HepG2 (cell line): ENCODE results near the gene EVI2B. TPM values are rescaled to one million over a fixed set of nuclear protein-coding genes. Genes with fewer than 3 reads are reported as not detected.

Source experiments
- ATAC-seq: fragments of 200-7000 bp; cut with Tn5 transposase; 3 replicates; pipeline ENCODE4 v1.9.1; 2020; ENCODE audit warnings: mild to moderate bottlenecking, moderate library complexity
- BruUV-seq: library from RNA; stranded (reverse); fragments of 400-500 nt; replicated peaks from 2 replicates; lab custom pipeline; 2021; lab: Mats Ljungman, UMichigan
- CTCF ChIA-PET: fragments of 300-600 bp; formaldehyde crosslinking; extraction: SDS; loops from one replicate; lab custom pipeline; 2021; ENCODE audit warnings: low total read pairs, inconsistent platforms, low intra/inter-chr PET ratio; lab: Yijun Ruan, JAX
- POLR2A ChIA-PET: fragments of 350-600 bp; sonication (Branson Sonifier 250); formaldehyde crosslinking; loops from one replicate; lab custom pipeline; 2020; ENCODE audit warnings: antibody characterized with exemption, inconsistent platforms; lab: Yijun Ruan, JAX
- DNase-seq: peaks from one replicate; pipeline ENCODE4 v3.0.0-alpha.2; 2015; ENCODE audit warnings: low spot score
- FAIRE-seq: peaks from 3 replicates; lab custom pipeline; 2011; peaks lifted over from hg19 to GRCh38; lab: Jason Lieb, UNC
- H2AFZ ChIP-seq: one replicate; pipeline ENCODE4 v1.6.1; 2011; ENCODE audit warnings: low read length, inconsistent platforms
- H3K27ac ChIP-seq: fragments of 300-600 bp; 3 replicates; pipeline ENCODE4 v1.8.0; 2011; ENCODE audit warnings: mixed run types, mild to moderate bottlenecking, mixed read lengths, low read length, inconsistent platforms; ENCODE audit not compliant: insufficient read depth; ENCODE audit errors: extremely low read length
- H3K27me3 ChIP-seq, 2 experiments: fragments of 200-600 bp in 1 of 2; 2 replicates in 1 of 2; 3 replicates in 1 of 2; pipeline versions ENCODE4 v1.6.0 to v1.8.0; 2011; ENCODE audit warnings: low read length in 2 of 2, mild to moderate bottlenecking in 2 of 2, moderate library complexity in 2 of 2, inconsistent platforms in 1 of 2; ENCODE audit not compliant: insufficient read depth in 2 of 2, control insufficient read depth in 1 of 2
- H3K36me3 ChIP-seq, 2 experiments: fragments of 200-600 bp in 1 of 2; replicated peaks in 1 of 2; 2 replicates in 1 of 2; 3 replicates in 1 of 2; pipeline versions ENCODE4 v1.5.1 to v1.8.0; 2011; ENCODE audit warnings: low read length in 2 of 2, inconsistent platforms in 1 of 2; ENCODE audit not compliant: insufficient read depth in 2 of 2, control insufficient read depth in 1 of 2
- H3K4me1 ChIP-seq: 2 replicates; pipeline ENCODE4 v1.5.1; 2012; ENCODE audit warnings: low read length, inconsistent platforms; ENCODE audit not compliant: insufficient read depth
- H3K4me2 ChIP-seq: 2 replicates; pipeline ENCODE4 v1.6.0; 2011; ENCODE audit warnings: low read depth, low read length, inconsistent platforms
- H3K4me3 ChIP-seq, 3 experiments: fragments of 200-600 bp in 1 of 3; sonication (generic), shearing (Covaris generic) in 1 of 3; replicated peaks in 1 of 3; 2 replicates each; pipeline ENCODE4 v1.5.1; 2011 to 2016; ENCODE audit warnings: low read length in 3 of 3, inconsistent platforms in 2 of 3, low read depth in 2 of 3, mild to moderate bottlenecking in 2 of 3, control low read depth in 1 of 3, mixed read lengths in 1 of 3; ENCODE audit not compliant: insufficient read depth in 1 of 3
- H3K79me2 ChIP-seq: one replicate; pipeline ENCODE4 v1.6.1; 2011; ENCODE audit warnings: low read length, inconsistent platforms; ENCODE audit not compliant: insufficient read depth
- H3K9ac ChIP-seq: 2 replicates; pipeline ENCODE4 v1.6.0; 2011; ENCODE audit warnings: mild to moderate bottlenecking, low read depth, low read length, inconsistent platforms; ENCODE audit not compliant: insufficient read depth
- H3K9me3 ChIP-seq: 2 replicates; pipeline ENCODE4 v1.5.1; 2012; ENCODE audit warnings: mild to moderate bottlenecking, low read length
- H4K20me1 ChIP-seq: 2 replicates; pipeline ENCODE4 v1.6.0; 2011; ENCODE audit warnings: inconsistent platforms, mild to moderate bottlenecking, low read length, moderate library complexity; ENCODE audit not compliant: insufficient read depth
- ADNP ChIP-seq: sonication (generic); formaldehyde crosslinking; IDR thresholded peaks from 2 replicates; pipeline ENCODE4 v1.4.0; 2020; ENCODE audit warnings: missing genetic modification reagents
- GLI4 ChIP-seq: sonication (generic); formaldehyde crosslinking; IDR thresholded peaks from 2 replicates; pipeline ENCODE4 v1.5.1; 2020; ENCODE audit warnings: missing genetic modification reagents, mild to moderate bottlenecking, moderate library complexity, borderline replicate concordance
- HNRNPUL1 ChIP-seq: fragments of 200-400 bp; formaldehyde crosslinking; IDR thresholded peaks from 2 replicates; pipeline ENCODE4 v1.6.1; 2017; ENCODE audit warnings: low read depth, mild to moderate bottlenecking, low read length, moderate library complexity
- MED8 ChIP-seq: sonication (generic); formaldehyde crosslinking; IDR thresholded peaks from 2 replicates; pipeline ENCODE4 v1.8.1; 2023; ENCODE audit warnings: mild to moderate bottlenecking, missing genetic modification reagents; ENCODE audit not compliant: insufficient replicate concordance
- MEIS1 ChIP-seq: sonication (generic); formaldehyde crosslinking; IDR thresholded peaks from 2 replicates; pipeline ENCODE4 v1.9.0; 2021; ENCODE audit warnings: mild to moderate bottlenecking, missing genetic modification reagents, moderate library complexity, borderline replicate concordance
- PCBP2 ChIP-seq: fragments of 200-400 bp; formaldehyde crosslinking; optimal IDR thresholded peaks from 2 replicates; pipeline ENCODE3; 2018; ENCODE audit warnings: low read length, low read depth; ENCODE audit not compliant: poor library complexity, severe bottlenecking
- SRY ChIP-seq: sonication (generic); formaldehyde crosslinking; IDR thresholded peaks from 2 replicates; pipeline ENCODE4 v1.8.0; 2022; ENCODE audit warnings: mild to moderate bottlenecking, missing genetic modification reagents
- TEAD2 ChIP-seq: sonication (generic); formaldehyde crosslinking; IDR thresholded peaks from 2 replicates; pipeline ENCODE4 v1.9.0; 2021; ENCODE audit warnings: missing genetic modification reagents
- ZC3H4 ChIP-seq: sonication (generic); formaldehyde crosslinking; IDR thresholded peaks from 2 replicates; pipeline ENCODE4 v1.4.0; 2020; ENCODE audit warnings: missing genetic modification reagents, borderline replicate concordance
- ZFP1 ChIP-seq: IDR thresholded peaks from 2 replicates; pipeline ENCODE4 v1.6.1; 2016
- ZNF121 ChIP-seq: sonication (generic); formaldehyde crosslinking; IDR thresholded peaks from 2 replicates; pipeline ENCODE4 v1.5.0; 2020; ENCODE audit warnings: mild to moderate bottlenecking, missing genetic modification reagents
- ZNF296 ChIP-seq: sonication (generic); formaldehyde crosslinking; conservative IDR thresholded peaks from 2 replicates; pipeline ENCODE4 v1.5.0; 2020; ENCODE audit warnings: mild to moderate bottlenecking, missing genetic modification reagents
- ZNF333 ChIP-seq: sonication (generic); formaldehyde crosslinking; IDR thresholded peaks from 2 replicates; pipeline ENCODE4 v1.4.0; 2020; ENCODE audit warnings: mild to moderate bottlenecking, missing genetic modification reagents, borderline replicate concordance
- ZNF737 ChIP-seq: sonication (generic); formaldehyde crosslinking; IDR thresholded peaks from 2 replicates; pipeline ENCODE4 v1.5.0; 2020; ENCODE audit warnings: missing genetic modification reagents, mild to moderate bottlenecking, borderline replicate concordance
- ZNF841 ChIP-seq: sonication (generic); formaldehyde crosslinking; IDR thresholded peaks from 2 replicates; pipeline ENCODE4 v1.8.1; 2023; ENCODE audit warnings: missing genetic modification reagents, borderline replicate concordance
- WGBS: methylation state at CpG from one replicate; pipeline ENCODE4 v1.1.6; 2017; ENCODE audit warnings: low lambda C conversion rate; 5-methylcytosine and 5-hydroxymethylcytosine counted together
- in situ Hi-C: cut with HindIII; loops from 2 replicates; pipeline ENCODE4 v1.10.0; 2017; ENCODE audit warnings: low pct_unique_long_range_greater_than_20kb; ENCODE audit not compliant: extremely low pct_ligation_motif_present
- intact Hi-C: fragments of 100-400 bp; cut with micrococcal nuclease; formaldehyde crosslinking; loops from one replicate; pipeline ENCODE4 v1.10.0; 2022; ENCODE audit not compliant: unreplicated experiment
- polyA plus RNA-seq, 8 experiments: library from polyadenylated mRNA; depleted of rRNA in 3 of 8; stranded (reverse) in 7 of 8; unstranded in 1 of 8; fragments of >200 nt; fragmentation: Illumina TruSeq in 4 of 8; extraction: Trizol in 4 of 8; gene quantifications; 2 replicates each; pipeline versions ENCODE4 v1.2.1 to v1.2.3, GENCODE V29; 2011 to 2016; ENCODE audit warnings: low read depth in 4 of 8, missing spikeins in 1 of 8, mixed read lengths in 1 of 8; ENCODE audit not compliant: insufficient read depth in 1 of 8
- total RNA-seq, 5 experiments: library from RNA; depleted of rRNA; stranded (reverse); fragments of >200 nt; fragmentation: Illumina TruSeq; extraction: Trizol; gene quantifications; 2 replicates each; pipeline ENCODE4 v1.2.3, GENCODE V29; 2016; ENCODE audit warnings: low read depth in 1 of 5
- TF ChIP-seq, protein P1 (sequence below): sonication (generic); formaldehyde crosslinking; IDR thresholded peaks from 2 replicates; pipeline ENCODE4 v1.9.0; 2022; ENCODE audit warnings: missing genetic modification reagents, mild to moderate bottlenecking, borderline replicate concordance
- TF ChIP-seq, protein P2 (sequence below): sonication (generic); formaldehyde crosslinking; IDR thresholded peaks from 2 replicates; pipeline ENCODE4 v1.4.0; 2020; ENCODE audit warnings: mild to moderate bottlenecking, missing genetic modification reagents, borderline replicate concordance
- TF ChIP-seq, protein P3 (sequence below): sonication (generic); formaldehyde crosslinking; IDR thresholded peaks from 2 replicates; pipeline ENCODE4 v1.4.0; 2020; ENCODE audit warnings: missing genetic modification reagents

EVI2B gene
- total and polyA plus RNA-seq, 2 of the 13 experiments (the other 11 are each of a cell fraction or from before 2014, with no cell fraction given): not detected

DNA sequence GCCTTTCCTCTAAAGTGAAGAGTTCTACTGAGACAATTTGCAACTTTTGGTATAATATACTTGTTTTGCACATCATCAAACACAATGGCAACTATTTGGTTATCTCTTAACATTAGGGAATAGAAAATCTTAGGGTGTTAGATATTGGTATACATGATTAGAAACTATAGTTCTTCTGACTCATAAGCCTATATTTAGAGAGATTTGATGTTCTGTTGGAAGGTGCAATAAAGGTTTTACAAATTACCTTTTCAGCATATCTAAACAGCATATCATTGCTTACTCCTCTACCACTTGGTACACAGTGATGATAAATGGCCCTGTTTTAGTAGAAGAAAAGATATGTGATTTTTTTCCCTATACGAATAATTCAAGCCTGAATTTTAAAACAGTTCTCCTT lies 6.2 kb downstream of the EVI2B start:
- in situ Hi-C loops (no loop called here), intact Hi-C loops (no loop called here)
- ChIA-PET POLR2A (no interaction called here), CTCF (no interaction called here)
- Histone ChIP-seq H3K4me3 (no peak overlapping the region), H3K9ac (no peak overlapping the region), H3K4me1 (no peaks in the 10 kb centered on the region), H3K9me3 (no peaks in the 10 kb centered on the region), H3K79me2 (no peaks in the 10 kb centered on the region), H2AFZ (no peak overlapping the region), H3K27me3 (no peaks in the 10 kb centered on the region), H4K20me1 (no peaks in the 10 kb centered on the region), H3K27ac (no peak overlapping the region), H3K4me2 (no peak overlapping the region), H3K36me3 (0 out of 5 replicates have a peak, but pooled peaks cover 0 to 4% of the 10 kb centered on the region in 2 experiments)
- WGBS: 88% methylated on average over 1 of the region's 1 CpG
- ATAC-seq (no peak), DNase-seq (no peak), FAIRE-seq (no peak)
- no TSS peak for BruUV-seq
- TF ChIP-seq, protein P1, sequence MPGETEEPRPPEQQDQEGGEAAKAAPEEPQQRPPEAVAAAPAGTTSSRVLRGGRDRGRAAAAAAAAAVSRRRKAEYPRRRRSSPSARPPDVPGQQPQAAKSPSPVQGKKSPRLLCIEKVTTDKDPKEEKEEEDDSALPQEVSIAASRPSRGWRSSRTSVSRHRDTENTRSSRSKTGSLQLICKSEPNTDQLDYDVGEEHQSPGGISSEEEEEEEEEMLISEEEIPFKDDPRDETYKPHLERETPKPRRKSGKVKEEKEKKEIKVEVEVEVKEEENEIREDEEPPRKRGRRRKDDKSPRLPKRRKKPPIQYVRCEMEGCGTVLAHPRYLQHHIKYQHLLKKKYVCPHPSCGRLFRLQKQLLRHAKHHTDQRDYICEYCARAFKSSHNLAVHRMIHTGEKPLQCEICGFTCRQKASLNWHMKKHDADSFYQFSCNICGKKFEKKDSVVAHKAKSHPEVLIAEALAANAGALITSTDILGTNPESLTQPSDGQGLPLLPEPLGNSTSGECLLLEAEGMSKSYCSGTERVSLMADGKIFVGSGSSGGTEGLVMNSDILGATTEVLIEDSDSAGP: no peak
- TF ChIP-seq PCBP2 (no peak), MED8 (CRISPR knock-in tag) (no peak), ZNF296 (CRISPR knock-in tag) (no peak), ZNF737 (no peak), GLI4 (CRISPR knock-in tag) (no peak), HNRNPUL1 (no peak), ADNP (CRISPR knock-in tag) (no peak), SRY (CRISPR knock-in tag) (no peak), ZFP1 (CRISPR knock-in tag) (no peak), ZC3H4 (CRISPR knock-in tag) (no peak), MEIS1 (no peak), TEAD2 (CRISPR knock-in tag) (no peak), ZNF841 (CRISPR knock-in tag) (no peak), ZNF121 (CRISPR knock-in tag) (no peak), ZNF333 (CRISPR knock-in tag) (no peak)
- TF ChIP-seq, protein P2, sequence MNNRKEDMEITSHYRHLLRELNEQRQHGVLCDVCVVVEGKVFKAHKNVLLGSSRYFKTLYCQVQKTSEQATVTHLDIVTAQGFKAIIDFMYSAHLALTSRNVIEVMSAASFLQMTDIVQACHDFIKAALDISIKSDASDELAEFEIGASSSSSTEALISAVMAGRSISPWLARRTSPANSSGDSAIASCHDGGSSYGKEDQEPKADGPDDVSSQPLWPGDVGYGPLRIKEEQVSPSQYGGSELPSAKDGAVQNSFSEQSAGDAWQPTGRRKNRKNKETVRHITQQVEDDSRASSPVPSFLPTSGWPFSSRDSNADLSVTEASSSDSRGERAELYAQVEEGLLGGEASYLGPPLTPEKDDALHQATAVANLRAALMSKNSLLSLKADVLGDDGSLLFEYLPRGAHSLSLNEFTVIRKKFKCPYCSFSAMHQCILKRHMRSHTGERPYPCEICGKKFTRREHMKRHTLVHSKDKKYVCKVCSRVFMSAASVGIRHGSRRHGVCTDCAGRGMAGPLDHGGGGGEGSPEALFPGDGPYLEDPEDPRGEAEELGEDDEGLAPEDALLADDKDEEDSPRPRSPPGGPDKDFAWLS: no peak
- TF ChIP-seq, protein P3, sequence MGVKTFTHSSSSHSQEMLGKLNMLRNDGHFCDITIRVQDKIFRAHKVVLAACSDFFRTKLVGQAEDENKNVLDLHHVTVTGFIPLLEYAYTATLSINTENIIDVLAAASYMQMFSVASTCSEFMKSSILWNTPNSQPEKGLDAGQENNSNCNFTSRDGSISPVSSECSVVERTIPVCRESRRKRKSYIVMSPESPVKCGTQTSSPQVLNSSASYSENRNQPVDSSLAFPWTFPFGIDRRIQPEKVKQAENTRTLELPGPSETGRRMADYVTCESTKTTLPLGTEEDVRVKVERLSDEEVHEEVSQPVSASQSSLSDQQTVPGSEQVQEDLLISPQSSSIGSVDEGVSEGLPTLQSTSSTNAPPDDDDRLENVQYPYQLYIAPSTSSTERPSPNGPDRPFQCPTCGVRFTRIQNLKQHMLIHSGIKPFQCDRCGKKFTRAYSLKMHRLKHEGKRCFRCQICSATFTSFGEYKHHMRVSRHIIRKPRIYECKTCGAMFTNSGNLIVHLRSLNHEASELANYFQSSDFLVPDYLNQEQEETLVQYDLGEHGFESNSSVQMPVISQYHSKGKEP (CRISPR knock-in tag): no peak
